A549 (cell line): Measurements from ENCODE around the gene ZFYVE19. TPM values are rescaled to one million over a fixed set of nuclear protein-coding genes. Genes with fewer than 3 reads are reported as not detected.
A peak's percentile ranks its signal among the peaks of the same experiment; 100 is the strongest.

Source experiments
- ATAC-seq, 2 experiments: fragments of 200-7000 bp in 1 of 2; fragments of >200 bp in 1 of 2; cut with Nextera tagmentation in 1 of 2; cut with Tn5 transposase in 1 of 2; 3 replicates each; pipeline versions ENCODE4 v1.8.0 to v1.9.1; 2018 to 2020; ENCODE audit warnings: mild to moderate bottlenecking in 1 of 2, moderate library complexity in 1 of 2
- CTCF ChIA-PET: fragments of 300-600 bp; sonication (Branson Sonifier 250); formaldehyde crosslinking; extraction: SDS; loops from one replicate; lab custom pipeline; 2021; ENCODE audit warnings: antibody characterized with exemption, inconsistent platforms; lab: Yijun Ruan, JAX
- POLR2A ChIA-PET: fragments of 350-600 bp; formaldehyde crosslinking; extraction: SDS; loops from one replicate; lab custom pipeline; 2021; ENCODE audit warnings: antibody characterized with exemption, inconsistent platforms; lab: Yijun Ruan, JAX
- DNase-seq, 2 experiments: peaks; one replicate each; pipeline versions ENCODE4 v3.0.0 to v3.0.0-alpha.2; 2011 to 2016; ENCODE audit warnings: low read depth in 1 of 2, low spot score in 1 of 2
- FAIRE-seq: peaks from 2 replicates; lab custom pipeline; 2011; peaks lifted over from hg19 to GRCh38; lab: Jason Lieb, UNC
- H3K27ac ChIP-seq, 2 experiments: fragments of >200 bp; sonication (Bioruptor Twin); formaldehyde crosslinking; 3 replicates each; pipeline ENCODE4 v1.5.1; 2016 to 2017
- H3K4me1 ChIP-seq: fragments of >200 bp; sonication (Bioruptor Twin); formaldehyde crosslinking; 3 replicates; pipeline ENCODE4 v1.6.1; 2016
- H3K4me2 ChIP-seq: fragments of >200 bp; sonication (Bioruptor Twin); formaldehyde crosslinking; 3 replicates; pipeline ENCODE4 v1.6.1; 2016
- H3K4me3 ChIP-seq: fragments of >200 bp; sonication (Bioruptor Twin); formaldehyde crosslinking; 3 replicates; pipeline ENCODE4 v1.5.1; 2016
- H3K9me3 ChIP-seq: fragments of >200 bp; sonication (Bioruptor Twin); formaldehyde crosslinking; 3 replicates; pipeline ENCODE4 v1.6.1; 2016
- BHLHE40 ChIP-seq: IDR thresholded peaks from 2 replicates; pipeline ENCODE4 v1.6.1; 2012; ENCODE audit warnings: low read depth, low read length, inconsistent platforms
- CBX2 ChIP-seq: fragments of 200-600 bp; sonication (generic); IDR thresholded peaks from 2 replicates; pipeline ENCODE4 v1.6.1; 2016; ENCODE audit warnings: low read depth, mild to moderate bottlenecking, borderline replicate concordance
- CEBPB ChIP-seq, 2 experiments: fragments of >200 bp in 1 of 2; sonication (Bioruptor Twin) in 1 of 2; formaldehyde crosslinking in 1 of 2; IDR thresholded peaks; 2 replicates each; pipeline ENCODE4 v1.6.1; 2012 to 2016
- CHD4 ChIP-seq: fragments of 200-600 bp; sonication (generic); IDR thresholded peaks from 2 replicates; pipeline ENCODE4 v1.6.1; 2016; ENCODE audit warnings: antibody characterized with exemption, mild to moderate bottlenecking, borderline replicate concordance
- EHF ChIP-seq: fragments of 250-450 bp; sonication (Bioruptor Pico); IDR thresholded peaks from 2 replicates; pipeline ENCODE4 v1.5.0; 2020; ENCODE audit warnings: mild to moderate bottlenecking
- EP300 ChIP-seq, 2 experiments: fragments of >200 bp; sonication (Bioruptor Twin); formaldehyde crosslinking; IDR thresholded peaks; 2 replicates in 1 of 2; 3 replicates in 1 of 2; pipeline ENCODE4 v1.6.1; 2016 to 2017
- HOXA7 ChIP-seq: fragments of 250-450 bp; sonication (Bioruptor Pico); IDR thresholded peaks from 2 replicates; pipeline ENCODE4 v1.5.0; 2020; ENCODE audit warnings: mild to moderate bottlenecking, moderate library complexity
- HOXB13 ChIP-seq: fragments of 250-450 bp; sonication (Bioruptor Pico); IDR thresholded peaks from 2 replicates; pipeline ENCODE4 v1.5.0; 2020; ENCODE audit warnings: low read depth, mild to moderate bottlenecking, moderate library complexity
- HOXB5 ChIP-seq: fragments of 250-450 bp; sonication (Bioruptor Pico); IDR thresholded peaks from 2 replicates; pipeline ENCODE4 v1.5.0; 2020; ENCODE audit warnings: mild to moderate bottlenecking, moderate library complexity
- JUN ChIP-seq, 2 experiments: fragments of >200 bp; sonication (Bioruptor Twin); formaldehyde crosslinking; IDR thresholded peaks; 2 replicates in 1 of 2; 3 replicates in 1 of 2; pipeline ENCODE4 v1.6.1; 2016 to 2017
- NPAS2 ChIP-seq: fragments of 250-450 bp; sonication (Bioruptor Pico); IDR thresholded peaks from 2 replicates; pipeline ENCODE4 v1.8.0; 2022; ENCODE audit warnings: mild to moderate bottlenecking, moderate library complexity, borderline replicate concordance
- NR3C1 ChIP-seq: fragments of >200 bp; sonication (Bioruptor Twin); formaldehyde crosslinking; IDR thresholded peaks from 3 replicates; pipeline ENCODE4 v1.6.1; 2017
- POLR2A ChIP-seq: IDR thresholded peaks from 2 replicates; pipeline ENCODE4 v1.6.1; 2012; ENCODE audit warnings: mild to moderate bottlenecking, low read length
- POLR2AphosphoS2 ChIP-seq: conservative IDR thresholded peaks from 2 replicates; pipeline ENCODE4 v1.6.1; 2012; ENCODE audit warnings: low read length, improper control_type of control experiment, inconsistent platforms
- RCOR1 ChIP-seq: fragments of 150-350 bp; IDR thresholded peaks from 2 replicates; pipeline ENCODE4 v1.6.1; 2014; ENCODE audit warnings: antibody characterized with exemption, low read length, low read depth
- RFX5 ChIP-seq: fragments of 450-650 bp; IDR thresholded peaks from 2 replicates; pipeline ENCODE4 v1.7.1; 2014; ENCODE audit warnings: antibody characterized with exemption, mild to moderate bottlenecking, moderate library complexity
- TFCP2L1 ChIP-seq: fragments of 250-450 bp; sonication (Bioruptor Pico); IDR thresholded peaks from 2 replicates; pipeline ENCODE4 v1.5.0; 2021; ENCODE audit warnings: mild to moderate bottlenecking
- ZSCAN20 ChIP-seq: fragments of 250-450 bp; sonication (Bioruptor Pico); IDR thresholded peaks from 2 replicates; pipeline ENCODE4 v1.8.0; 2022; ENCODE audit warnings: mild to moderate bottlenecking, moderate library complexity
- WGBS: methylation state at CpG from one replicate; pipeline ENCODE4 v1.1.6; 2017; ENCODE audit errors: missing lambda C conversion rate; 5-methylcytosine and 5-hydroxymethylcytosine counted together
- polyA plus RNA-seq, 4 experiments: library from polyadenylated mRNA; depleted of rRNA in 3 of 4; stranded (reverse); fragments of >200 nt; fragmentation: RNase III in 1 of 4; extraction: RNeasy Plus Mini Kit Qiagen cat#74134 plus additional on column Dnase treatment in 1 of 4; gene quantifications; 2 replicates in 3 of 4; 3 replicates in 1 of 4; pipeline ENCODE4 v1.2.3, GENCODE V29; 2011 to 2017
- TF ChIP-seq, protein P1 (sequence below): fragments of >200 bp; sonication (Bioruptor Twin); formaldehyde crosslinking; IDR thresholded peaks from 3 replicates; pipeline ENCODE4 v1.5.1; 2016
- TF ChIP-seq, protein P2 (sequence below): IDR thresholded peaks from 2 replicates; pipeline ENCODE4 v1.6.1; 2012
- TF ChIP-seq, protein P3 (sequence below): fragments of 150-350 bp; IDR thresholded peaks from 2 replicates; pipeline ENCODE4 v1.6.1; 2014; ENCODE audit warnings: low read depth, mild to moderate bottlenecking, low read length
- TF ChIP-seq, protein P4 (sequence below): fragments of 250-450 bp; sonication (Bioruptor Pico); IDR thresholded peaks from 2 replicates; pipeline ENCODE4 v1.5.0; 2021; ENCODE audit warnings: mild to moderate bottlenecking, moderate library complexity, borderline replicate concordance
- TF ChIP-seq, protein P5 (sequence below): fragments of 250-450 bp; sonication (Bioruptor Pico); IDR thresholded peaks from 2 replicates; pipeline ENCODE4 v1.5.0; 2020; ENCODE audit warnings: low read depth, mild to moderate bottlenecking, moderate library complexity

ZFYVE19 gene
- polyA plus RNA-seq, 2 of the 4 experiments (the other 2 are of a cell fraction), result 15.6 to 25.6 TPM

- ATAC-seq (peak in 1 of 2 experiments; percentile 18; a peak in 1 of 6 replicates), DNase-seq (peak in 1 of 2 experiments; percentile 23), FAIRE-seq (no peak)
- Histone ChIP-seq H3K9me3 (no peaks in the 10 kb centered on the region), H3K4me3 (no peak overlapping the region), H3K4me2 (no peak overlapping the region), H3K4me1 (peaks cover 14% of the 10 kb centered on the region; the same call in 2 of the 3 replicates), H3K27ac (no peak overlapping the region)
- WGBS, result 82% methylated on average over 23 of the region's 32 CpGs
- ChIA-PET POLR2A (interaction anchor here (0.5 kb wide), 1 partner anchor 127 kb away, joined by 3 read pairs; the partner anchor contains the start of gene VPS18), CTCF (interaction anchor here (0.6 to 6.1 kb wide), 7 partner anchors 10 to 89 kb away, joined by 3 to 40 read pairs (median 9); no protein-coding TSS in a partner anchor)
- TF ChIP-seq, protein P1, sequence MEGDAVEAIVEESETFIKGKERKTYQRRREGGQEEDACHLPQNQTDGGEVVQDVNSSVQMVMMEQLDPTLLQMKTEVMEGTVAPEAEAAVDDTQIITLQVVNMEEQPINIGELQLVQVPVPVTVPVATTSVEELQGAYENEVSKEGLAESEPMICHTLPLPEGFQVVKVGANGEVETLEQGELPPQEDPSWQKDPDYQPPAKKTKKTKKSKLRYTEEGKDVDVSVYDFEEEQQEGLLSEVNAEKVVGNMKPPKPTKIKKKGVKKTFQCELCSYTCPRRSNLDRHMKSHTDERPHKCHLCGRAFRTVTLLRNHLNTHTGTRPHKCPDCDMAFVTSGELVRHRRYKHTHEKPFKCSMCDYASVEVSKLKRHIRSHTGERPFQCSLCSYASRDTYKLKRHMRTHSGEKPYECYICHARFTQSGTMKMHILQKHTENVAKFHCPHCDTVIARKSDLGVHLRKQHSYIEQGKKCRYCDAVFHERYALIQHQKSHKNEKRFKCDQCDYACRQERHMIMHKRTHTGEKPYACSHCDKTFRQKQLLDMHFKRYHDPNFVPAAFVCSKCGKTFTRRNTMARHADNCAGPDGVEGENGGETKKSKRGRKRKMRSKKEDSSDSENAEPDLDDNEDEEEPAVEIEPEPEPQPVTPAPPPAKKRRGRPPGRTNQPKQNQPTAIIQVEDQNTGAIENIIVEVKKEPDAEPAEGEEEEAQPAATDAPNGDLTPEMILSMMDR, result no peak
- no peak for TF ChIP-seq POLR2AphosphoS2
- no peak for TF ChIP-seq HOXB5 (CRISPR knock-in tag)
- TF ChIP-seq POLR2A, result no peak
- no peak for TF ChIP-seq CHD4
- no peak for TF ChIP-seq EP300 (IDR thresholded peaks at IDR 0.05)
- TF ChIP-seq TFCP2L1 (CRISPR knock-in tag), result no peak
- no peak for TF ChIP-seq CBX2
- no peak for TF ChIP-seq HOXB13
- TF ChIP-seq NPAS2 (CRISPR knock-in tag), result no peak
- no peak for TF ChIP-seq NR3C1
- no peak for TF ChIP-seq EHF (CRISPR knock-in tag)
- no peak for TF ChIP-seq HOXA7 (CRISPR knock-in tag)
- TF ChIP-seq, protein P2, sequence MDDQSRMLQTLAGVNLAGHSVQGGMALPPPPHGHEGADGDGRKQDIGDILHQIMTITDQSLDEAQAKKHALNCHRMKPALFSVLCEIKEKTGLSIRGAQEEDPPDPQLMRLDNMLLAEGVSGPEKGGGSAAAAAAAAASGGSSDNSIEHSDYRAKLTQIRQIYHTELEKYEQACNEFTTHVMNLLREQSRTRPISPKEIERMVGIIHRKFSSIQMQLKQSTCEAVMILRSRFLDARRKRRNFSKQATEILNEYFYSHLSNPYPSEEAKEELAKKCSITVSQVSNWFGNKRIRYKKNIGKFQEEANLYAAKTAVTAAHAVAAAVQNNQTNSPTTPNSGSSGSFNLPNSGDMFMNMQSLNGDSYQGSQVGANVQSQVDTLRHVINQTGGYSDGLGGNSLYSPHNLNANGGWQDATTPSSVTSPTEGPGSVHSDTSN, result no peak
- no peak for TF ChIP-seq CEBPB (IDR thresholded peaks at IDR 0.05)
- TF ChIP-seq JUN (IDR thresholded peaks at IDR 0.05), result no peak
- no peak for TF ChIP-seq RFX5
These were observed 39.7 kb upstream of the ZFYVE19 start for GRCh38 chr15:40766906-40767837.

DNA sequence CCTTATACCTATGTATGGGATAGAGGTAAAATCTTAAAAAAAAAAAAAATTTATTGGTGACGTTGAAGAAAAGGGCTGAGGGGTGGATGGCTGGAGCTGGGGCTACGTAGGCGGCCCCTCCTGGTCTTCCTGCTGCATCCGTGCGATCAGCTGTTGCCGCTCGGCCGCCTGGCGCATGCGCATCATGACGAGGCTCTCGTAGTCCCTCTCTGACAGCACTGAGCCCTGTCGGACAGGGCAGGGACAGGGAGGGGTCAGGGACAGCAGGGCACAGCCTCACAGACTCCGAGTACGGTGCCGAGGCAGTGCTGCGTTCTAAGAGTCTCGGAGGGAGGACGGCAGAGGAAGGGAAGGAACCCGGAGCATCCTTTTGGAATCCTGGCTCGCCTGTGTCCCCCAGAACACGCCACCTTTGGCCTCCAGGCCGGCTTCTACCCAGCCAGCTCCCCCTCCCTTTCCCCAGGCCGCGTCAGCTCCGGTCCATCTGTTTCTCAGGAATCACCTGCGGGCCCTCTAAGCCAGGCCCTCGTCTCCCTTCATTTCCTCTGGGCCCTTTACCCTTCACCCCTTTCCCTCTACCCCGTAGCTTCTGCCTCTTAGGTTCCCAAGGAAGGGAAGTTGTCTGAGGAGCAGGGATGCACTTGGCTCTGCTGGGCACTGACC is 38.9 kb upstream of the ZFYVE19 start:
- CTCF ChIA-PET, result interaction anchor here (0.6 to 6.1 kb wide), 7 partner anchors 9 to 90 kb away, joined by 3 to 40 read pairs (median 6); no protein-coding TSS in a partner anchor
- ATAC-seq, result no peak
- no peak overlapping the region for H3K4me2 ChIP-seq
- peaks cover 14% of the 10 kb centered on the region; the same call in 2 of the 3 replicates for H3K4me1 ChIP-seq
- H3K27ac ChIP-seq, result no peak overlapping the region
- no peak for DNase-seq
- H3K9me3 ChIP-seq, result no peaks in the 10 kb centered on the region
- WGBS, result 95% methylated on average over 27 of the region's 29 CpGs
- no peak for TF ChIP-seq POLR2A
- TF ChIP-seq, protein P3, sequence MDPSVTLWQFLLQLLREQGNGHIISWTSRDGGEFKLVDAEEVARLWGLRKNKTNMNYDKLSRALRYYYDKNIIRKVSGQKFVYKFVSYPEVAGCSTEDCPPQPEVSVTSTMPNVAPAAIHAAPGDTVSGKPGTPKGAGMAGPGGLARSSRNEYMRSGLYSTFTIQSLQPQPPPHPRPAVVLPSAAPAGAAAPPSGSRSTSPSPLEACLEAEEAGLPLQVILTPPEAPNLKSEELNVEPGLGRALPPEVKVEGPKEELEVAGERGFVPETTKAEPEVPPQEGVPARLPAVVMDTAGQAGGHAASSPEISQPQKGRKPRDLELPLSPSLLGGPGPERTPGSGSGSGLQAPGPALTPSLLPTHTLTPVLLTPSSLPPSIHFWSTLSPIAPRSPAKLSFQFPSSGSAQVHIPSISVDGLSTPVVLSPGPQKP, result no peak
- TF ChIP-seq BHLHE40, result no peak
- TF ChIP-seq RCOR1, result no peak
- TF ChIP-seq, protein P4, sequence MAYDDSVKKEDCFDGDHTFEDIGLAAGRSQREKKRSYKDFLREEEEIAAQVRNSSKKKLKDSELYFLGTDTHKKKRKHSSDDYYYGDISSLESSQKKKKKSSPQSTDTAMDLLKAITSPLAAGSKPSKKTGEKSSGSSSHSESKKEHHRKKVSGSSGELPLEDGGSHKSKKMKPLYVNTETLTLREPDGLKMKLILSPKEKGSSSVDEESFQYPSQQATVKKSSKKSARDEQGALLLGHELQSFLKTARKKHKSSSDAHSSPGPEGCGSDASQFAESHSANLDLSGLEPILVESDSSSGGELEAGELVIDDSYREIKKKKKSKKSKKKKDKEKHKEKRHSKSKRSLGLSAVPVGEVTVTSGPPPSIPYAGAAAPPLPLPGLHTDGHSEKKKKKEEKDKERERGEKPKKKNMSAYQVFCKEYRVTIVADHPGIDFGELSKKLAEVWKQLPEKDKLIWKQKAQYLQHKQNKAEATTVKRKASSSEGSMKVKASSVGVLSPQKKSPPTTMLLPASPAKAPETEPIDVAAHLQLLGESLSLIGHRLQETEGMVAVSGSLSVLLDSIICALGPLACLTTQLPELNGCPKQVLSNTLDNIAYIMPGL (CRISPR knock-in tag), result no peak
- no peak for TF ChIP-seq ZSCAN20 (CRISPR knock-in tag)
- TF ChIP-seq, protein P5, sequence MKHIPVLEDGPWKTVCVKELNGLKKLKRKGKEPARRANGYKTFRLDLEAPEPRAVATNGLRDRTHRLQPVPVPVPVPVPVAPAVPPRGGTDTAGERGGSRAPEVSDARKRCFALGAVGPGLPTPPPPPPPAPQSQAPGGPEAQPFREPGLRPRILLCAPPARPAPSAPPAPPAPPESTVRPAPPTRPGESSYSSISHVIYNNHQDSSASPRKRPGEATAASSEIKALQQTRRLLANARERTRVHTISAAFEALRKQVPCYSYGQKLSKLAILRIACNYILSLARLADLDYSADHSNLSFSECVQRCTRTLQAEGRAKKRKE, result no peak
- H3K4me3 ChIP-seq, result no peak overlapping the region
- POLR2A ChIA-PET, result no interaction called here
- no peak for FAIRE-seq
